H1 (cell line): ENCODE measurements around the gene GNG4. TPM values are rescaled to one million over a fixed set of nuclear protein-coding genes. Genes with fewer than 3 reads are reported as not detected.

Source experiments
- ASH2L ChIP-seq: fragments of 200-600, 300-600 bp; sonication (generic); IDR thresholded peaks from one replicate; pipeline ENCODE4 v1.7.1; 2017; ENCODE audit warnings: low read length
- BCL11A ChIP-seq, 2 experiments: IDR thresholded peaks; one replicate each; pipeline ENCODE4 v1.6.1; 2011; ENCODE audit warnings: low read depth in 2 of 2, low read length in 2 of 2, mild to moderate bottlenecking in 2 of 2
- CHD7 ChIP-seq: fragments of 300-600 bp; sonication (generic); IDR thresholded peaks from 2 replicates; pipeline ENCODE4 v1.7.1; 2012; ENCODE audit warnings: low read length, moderate library complexity, mild to moderate bottlenecking, inconsistent platforms; ENCODE audit not compliant: insufficient replicate concordance
- EP300 ChIP-seq, 2 experiments: IDR thresholded peaks; 1 replicate in 1 of 2; 2 replicates in 1 of 2; pipeline ENCODE4 v1.6.1; 2011 to 2012; ENCODE audit warnings: low read depth in 2 of 2, low read length in 2 of 2, mild to moderate bottlenecking in 2 of 2, borderline replicate concordance in 1 of 2, inconsistent platforms in 1 of 2, moderate library complexity in 1 of 2
- MAFK ChIP-seq: IDR thresholded peaks from 2 replicates; pipeline ENCODE4 v1.6.1; 2012; ENCODE audit warnings: low read depth, mild to moderate bottlenecking, improper control_type of control experiment, low read length
- POLR2A ChIP-seq, 2 experiments: IDR thresholded peaks; 1 replicate in 1 of 2; 2 replicates in 1 of 2; pipeline ENCODE4 v1.6.1; 2011; ENCODE audit warnings: low read depth in 2 of 2, low read length in 2 of 2, mild to moderate bottlenecking in 2 of 2; ENCODE audit errors: control extremely low read depth in 1 of 2
- RAD21 ChIP-seq, 2 experiments: IDR thresholded peaks in 1 of 2; conservative IDR thresholded peaks in 1 of 2; 2 replicates each; pipeline ENCODE4 v1.6.1; 2011; ENCODE audit warnings: low read depth in 2 of 2, low read length in 2 of 2, improper control_type of control experiment in 1 of 2, inconsistent platforms in 1 of 2, mild to moderate bottlenecking in 1 of 2, moderate library complexity in 1 of 2
- RFX5 ChIP-seq: IDR thresholded peaks from 2 replicates; pipeline ENCODE4 v1.6.1; 2011; ENCODE audit warnings: low read depth, low read length, improper control_type of control experiment, borderline replicate concordance
- SIN3A ChIP-seq, 2 experiments: IDR thresholded peaks in 1 of 2; conservative IDR thresholded peaks in 1 of 2; 2 replicates each; pipeline ENCODE4 v1.6.1; 2011 to 2012; ENCODE audit warnings: low read length in 2 of 2, improper control_type of control experiment in 1 of 2, low read depth in 1 of 2, mild to moderate bottlenecking in 1 of 2
- TBP ChIP-seq: IDR thresholded peaks from 2 replicates; pipeline ENCODE4 v1.6.1; 2011; ENCODE audit warnings: low read depth, low read length, improper control_type of control experiment
- YY1 ChIP-seq: IDR thresholded peaks from 2 replicates; pipeline ENCODE4 v1.6.1; 2011; ENCODE audit warnings: low read depth, mild to moderate bottlenecking, low read length
- polyA plus RNA-seq, 7 experiments: library from polyadenylated mRNA; depleted of rRNA in 3 of 7; stranded (reverse) in 5 of 7; unstranded in 2 of 7; fragments of >200 nt in 5 of 7; fragments of 200-250 nt in 2 of 7; gene quantifications; 1 replicate in 5 of 7; 2 replicates in 1 of 7; 4 replicates in 1 of 7; pipeline versions ENCODE4 v1.2.1 to v1.2.3, GENCODE V29; 2011 to 2013; ENCODE audit warnings: missing spikeins in 2 of 7, mixed read lengths in 2 of 7
- total RNA-seq: library from RNA; stranded (reverse); fragmentation: NEBNext Ultra II Directional; extraction: Animal tissue kit (Norgen Biotek cat#: 25700); gene quantifications from 2 replicates; pipeline ENCODE4 v1.2.1, GENCODE V29; 2021

Gene GNG4
- total and polyA plus RNA-seq, 2 of the 8 experiments (the other 6 are each of a cell fraction or from before 2014, with no cell fraction given): 95.5 to 96.8 TPM

GRCh38 chr1:235673981-235674380 is 24.4 kb upstream of the GNG4 start (continued):
- TF ChIP-seq CHD7: peak; percentile 18
- TF ChIP-seq RAD21 (IDR thresholded peaks at IDR 0.05 in 1 of 2, conservative IDR thresholded peaks at IDR 0.05 in 1 of 2; ENCODE audit: low read depth in 2 of 2, low read length in 2 of 2): peak in 1 of 2 experiments; percentile 20; a peak in 1 of 4 replicates
- peak; percentile 35 to 40; a peak in 2 of 3 replicates for TF ChIP-seq POLR2A (IDR thresholded peaks at IDR 0.05; ENCODE audit: control extremely low read depth in 1 of 2, low read depth in 2 of 2, low read length in 2 of 2)
- TF ChIP-seq ASH2L: no peak
- TF ChIP-seq RFX5: no peak
- peak in 1 of 2 experiments; percentile 7 for TF ChIP-seq BCL11A (IDR thresholded peaks at IDR 0.05; ENCODE audit: low read depth in 2 of 2, low read length in 2 of 2)
- TF ChIP-seq TBP: no peak
- 0 out of 3 replicates have a peak, but pooled peaks of 1 of the 2 experiments have one; percentile 36 for TF ChIP-seq EP300 (IDR thresholded peaks at IDR 0.05; ENCODE audit: borderline replicate concordance in 1 of 2, low read depth in 2 of 2, low read length in 2 of 2)
- no peak for TF ChIP-seq MAFK
- TF ChIP-seq YY1: 0 out of 2 replicates have a peak, but pooled peaks have one; percentile 5
- peak; percentile 42 to 55; a peak in 1 of 4 replicates for TF ChIP-seq SIN3A (conservative IDR thresholded peaks at IDR 0.05 in 1 of 2, IDR thresholded peaks at IDR 0.05 in 1 of 2; ENCODE audit: low read depth in 1 of 2, low read length in 2 of 2)
- TF ChIP-seq, all 59 proteins: peak for 9
